ENCODE data around the gene ATP6V0A4. TPM values are rescaled to one million over a fixed set of nuclear protein-coding genes. Genes with fewer than 3 reads are reported as not detected.

Gene ATP6V0A4
- total and polyA plus RNA-seq, 2 of the 13 experiments (the other 11 are each of a cell fraction or from before 2014, with no cell fraction given) = 0.24 to 0.25 TPM

DNA sequence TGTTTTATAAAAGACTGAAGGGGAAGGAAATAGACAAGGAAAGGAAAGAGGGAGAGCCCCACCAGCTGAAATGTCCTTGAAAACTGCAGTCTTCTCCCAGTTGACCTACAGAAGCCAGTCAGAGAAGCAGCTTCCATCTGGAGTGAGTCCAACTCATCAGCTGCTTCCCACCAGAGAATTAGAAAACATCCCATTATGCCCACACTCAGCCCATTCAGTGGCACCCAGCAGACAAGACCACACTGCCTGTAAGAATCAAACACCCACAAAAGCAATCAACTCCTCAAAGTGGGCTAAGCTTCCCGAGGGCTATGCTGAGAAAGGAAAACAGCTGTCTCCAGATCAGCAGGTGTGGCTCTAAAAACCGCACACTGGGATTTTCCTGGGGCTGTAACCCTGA, 29.8 kb downstream of the ATP6V0A4 start:
- Histone ChIP-seq H4K20me1 (ENCODE audit: insufficient read depth, low read length) (no peaks in the 10 kb centered on the region), H3K27ac (ENCODE audit: extremely low read length, insufficient read depth, low read length) (no peak overlapping the region), H3K9ac (ENCODE audit: insufficient read depth, low read depth, low read length) (no peak overlapping the region), H3K9me3 (ENCODE audit: low read length) (no peaks in the 10 kb centered on the region), H2AFZ (ENCODE audit: low read length) (no peak overlapping the region), H3K4me3 (replicated peaks in 1 of 3; ENCODE audit: insufficient read depth in 1 of 3, low read depth in 2 of 3, low read length in 3 of 3) (no peak overlapping the region), H3K4me2 (ENCODE audit: low read depth, low read length) (no peak overlapping the region), H3K27me3 (ENCODE audit: control insufficient read depth in 1 of 2, insufficient read depth in 2 of 2, low read length in 2 of 2) (peaks cover 0 to 7% of the 10 kb centered on the region in 2 experiments; a peak in 1 of 5 replicates), H3K79me2 (ENCODE audit: insufficient read depth, low read length) (no peaks in the 10 kb centered on the region), H3K36me3 (replicated peaks in 1 of 2; ENCODE audit: control insufficient read depth in 1 of 2, insufficient read depth in 2 of 2, low read length in 2 of 2) (no peaks in the 10 kb centered on the region), H3K4me1 (ENCODE audit: insufficient read depth, low read length) (peaks cover 18% of the 10 kb centered on the region)
- intact Hi-C loops (cut with micrococcal nuclease; ENCODE audit: unreplicated experiment) = no loop called here
- CTCF ChIA-PET (ENCODE audit: low intra/inter-chr PET ratio, low total read pairs) = no interaction called here
- no TSS peak for BruUV-seq (replicated peaks)
- DNase-seq (ENCODE audit: low spot score) = no peak
- POLR2A ChIA-PET = no interaction called here
- FAIRE-seq = no peak
- in situ Hi-C loops (cut with HindIII; ENCODE audit: extremely low pct_ligation_motif_present, low pct_unique_long_range_greater_than_20kb) = no loop called here
- 41% methylated on average over 2 of the region's 2 CpGs for WGBS (ENCODE audit: low lambda C conversion rate)
- no peak for ATAC-seq
- TF ChIP-seq ZFP36 (IDR thresholded peaks at IDR 0.05; ENCODE audit: borderline replicate concordance, low read depth, low read length, partially characterized antibody) = no peak
- no peak for TF ChIP-seq KLF15 (CRISPR knock-in tag; IDR thresholded peaks at IDR 0.05; ENCODE audit: borderline replicate concordance)
- TF ChIP-seq SMC3 (IDR thresholded peaks at IDR 0.05; ENCODE audit: low read length) = no peak
- TF ChIP-seq ARID4A (CRISPR knock-in tag; IDR thresholded peaks at IDR 0.05; ENCODE audit: borderline replicate concordance) = no peak
- TF ChIP-seq ZNF570 (CRISPR knock-in tag; IDR thresholded peaks at IDR 0.05; ENCODE audit: borderline replicate concordance) = no peak
- TF ChIP-seq HOXA5 (CRISPR knock-in tag; IDR thresholded peaks at IDR 0.05) = no peak
- no peak for TF ChIP-seq ZNF235 (CRISPR knock-in tag; IDR thresholded peaks at IDR 0.05; ENCODE audit: borderline replicate concordance)
- TF ChIP-seq, protein P1, sequence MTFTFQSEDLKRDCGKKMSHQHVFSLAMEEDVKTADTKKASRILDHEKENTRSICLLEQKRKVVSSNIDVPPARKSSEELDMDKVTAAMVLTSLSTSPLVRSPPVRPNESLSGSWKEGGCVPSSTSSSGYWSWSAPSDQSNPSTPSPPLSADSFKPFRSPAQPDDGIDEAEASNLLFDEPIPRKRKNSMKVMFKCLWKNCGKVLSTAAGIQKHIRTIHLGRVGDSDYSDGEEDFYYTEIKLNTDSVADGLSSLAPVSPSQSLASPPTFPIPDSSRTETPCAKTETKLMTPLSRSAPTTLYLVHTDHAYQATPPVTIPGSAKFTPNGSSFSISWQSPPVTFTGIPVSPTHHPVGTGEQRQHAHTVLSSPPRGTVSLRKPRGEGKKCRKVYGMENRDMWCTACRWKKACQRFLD (CRISPR knock-in tag; IDR thresholded peaks at IDR 0.05; ENCODE audit: borderline replicate concordance) = no peak
- no peak for TF ChIP-seq EHMT2 (IDR thresholded peaks at IDR 0.05; ENCODE audit: borderline replicate concordance, low read depth, low read length)
- no peak for TF ChIP-seq RBAK (CRISPR knock-in tag; IDR thresholded peaks at IDR 0.05)
- no peak for TF ChIP-seq ZNF282 (IDR thresholded peaks at IDR 0.05; ENCODE audit: partially characterized antibody)
- no peak for TF ChIP-seq ZNF33A (CRISPR knock-in tag; IDR thresholded peaks at IDR 0.05; ENCODE audit: borderline replicate concordance)
- TF ChIP-seq ZBTB39 (CRISPR knock-in tag; IDR thresholded peaks at IDR 0.05) = no peak
- no peak for TF ChIP-seq ZNF576 (CRISPR knock-in tag; IDR thresholded peaks at IDR 0.05)

Data from HepG2 (cell line).